HEK293 (cell line): Measurements from ENCODE around the gene ZNF358.

ENCODE experiments used
- CTCF ChIA-PET: fragments of 350-600 bp; formaldehyde crosslinking; extraction: SDS; loops from one replicate; lab custom pipeline; 2021; ENCODE audit warnings: antibody characterized with exemption; lab: Yijun Ruan, JAX
- POLR2A ChIA-PET: fragments of 300-600 bp; formaldehyde crosslinking; extraction: SDS; loops from one replicate; lab custom pipeline; 2020; ENCODE audit warnings: antibody characterized with exemption, inconsistent platforms; lab: Yijun Ruan, JAX
- H3K27ac ChIP-seq: fragments of 200-500 bp; sonication (Bioruptor generic); 2 replicates; pipeline ENCODE4 v1.5.1; 2014; ENCODE audit warnings: low read depth, low read length, control low read depth, inconsistent platforms; ENCODE audit errors: extremely low read depth
- H3K36me3 ChIP-seq, 2 experiments: fragments of 200-500 bp in 1 of 2; sonication (Bioruptor generic) in 1 of 2; 1 replicate in 1 of 2; 2 replicates in 1 of 2; pipeline ENCODE4 v1.5.1; 2014 to 2017; ENCODE audit warnings: inconsistent platforms in 2 of 2, low read length in 2 of 2; ENCODE audit not compliant: control insufficient read depth in 2 of 2, insufficient read depth in 1 of 2
- H3K4me1 ChIP-seq: fragments of 200-500 bp; sonication (Bioruptor generic); 2 replicates; pipeline ENCODE4 v1.5.1; 2014; ENCODE audit warnings: mild to moderate bottlenecking, low read length, inconsistent platforms; ENCODE audit not compliant: control insufficient read depth, insufficient read depth
- H3K4me3 ChIP-seq: 2 replicates; pipeline ENCODE4 v1.5.1; 2011; ENCODE audit warnings: low read depth, mild to moderate bottlenecking, control low read depth, low read length, moderate library complexity
- H3K9me3 ChIP-seq: fragments of 200-500 bp; sonication (Bioruptor generic); 2 replicates; pipeline ENCODE4 v1.5.1; 2014; ENCODE audit warnings: low read depth, low read length, inconsistent platforms; ENCODE audit not compliant: control insufficient read depth, insufficient read depth
- BCL11A ChIP-seq: fragments of 450-650 bp; formaldehyde crosslinking; IDR thresholded peaks from 2 replicates; pipeline ENCODE4 v1.5.1; 2016; ENCODE audit warnings: low read depth, missing biosample characterization, missing genetic modification characterization
- BCL11B ChIP-seq: fragments of 450-650 bp; formaldehyde crosslinking; IDR thresholded peaks from 2 replicates; pipeline ENCODE4 v1.5.1; 2016; ENCODE audit warnings: low read depth, missing biosample characterization, missing genetic modification characterization
- BCL6B ChIP-seq: fragments of 450-650 bp; formaldehyde crosslinking; IDR thresholded peaks from 2 replicates; pipeline ENCODE4 v1.5.1; 2017; ENCODE audit warnings: missing biosample characterization, missing genetic modification characterization
- INSM2 ChIP-seq: fragments of 450-650 bp; formaldehyde crosslinking; IDR thresholded peaks from 2 replicates; pipeline ENCODE4 v1.5.1; 2016; ENCODE audit warnings: missing biosample characterization, missing genetic modification characterization
- KLF8 ChIP-seq: fragments of 450-650 bp; formaldehyde crosslinking; IDR thresholded peaks from 2 replicates; pipeline ENCODE4 v1.5.1; 2016; ENCODE audit warnings: missing biosample characterization, missing genetic modification characterization
- MEIS1 ChIP-seq: sonication (generic); formaldehyde crosslinking; IDR thresholded peaks from 2 replicates; pipeline ENCODE4 v1.8.1; 2022; ENCODE audit warnings: missing genetic modification reagents, mild to moderate bottlenecking, borderline replicate concordance
- ZBTB21 ChIP-seq: fragments of 450-650 bp; formaldehyde crosslinking; IDR thresholded peaks from 2 replicates; pipeline ENCODE4 v1.5.1; 2017; ENCODE audit warnings: missing biosample characterization, missing genetic modification characterization
- ZBTB48 ChIP-seq: fragments of 450-650 bp; formaldehyde crosslinking; IDR thresholded peaks from 2 replicates; pipeline ENCODE4 v1.5.1; 2016; ENCODE audit warnings: missing biosample characterization, missing genetic modification characterization
- ZBTB49 ChIP-seq: fragments of 450-650 bp; formaldehyde crosslinking; IDR thresholded peaks from 2 replicates; pipeline ENCODE4 v1.5.1; 2016; ENCODE audit warnings: missing biosample characterization, missing genetic modification characterization, low read depth
- ZBTB7A ChIP-seq: fragments of 450-650 bp; formaldehyde crosslinking; IDR thresholded peaks from 2 replicates; pipeline ENCODE4 v1.5.1; 2016; ENCODE audit warnings: low read depth, missing biosample characterization, missing genetic modification characterization
- ZNF10 ChIP-seq: fragments of 450-650 bp; formaldehyde crosslinking; IDR thresholded peaks from 2 replicates; pipeline ENCODE4 v1.5.1; 2017; ENCODE audit warnings: missing biosample characterization, missing genetic modification characterization
- ZNF121 ChIP-seq: fragments of 450-650 bp; formaldehyde crosslinking; IDR thresholded peaks from 2 replicates; pipeline ENCODE4 v1.5.1; 2016; ENCODE audit warnings: missing biosample characterization, missing genetic modification characterization
- ZNF132 ChIP-seq: fragments of 450-650 bp; formaldehyde crosslinking; IDR thresholded peaks from 2 replicates; pipeline ENCODE4 v1.5.1; 2017; ENCODE audit warnings: missing biosample characterization, missing genetic modification characterization, borderline replicate concordance
- ZNF155 ChIP-seq: fragments of 450-650 bp; formaldehyde crosslinking; IDR thresholded peaks from 2 replicates; pipeline ENCODE4 v1.5.1; 2016; ENCODE audit warnings: missing biosample characterization, missing genetic modification characterization
- ZNF157 ChIP-seq: fragments of 450-650 bp; formaldehyde crosslinking; IDR thresholded peaks from 2 replicates; pipeline ENCODE4 v1.5.1; 2016; ENCODE audit warnings: missing biosample characterization, missing genetic modification characterization
- ZNF26 ChIP-seq: fragments of 450-650 bp; formaldehyde crosslinking; IDR thresholded peaks from 2 replicates; pipeline ENCODE4 v1.5.1; 2016; ENCODE audit warnings: missing biosample characterization, missing genetic modification characterization
- ZNF362 ChIP-seq: fragments of 450-650 bp; formaldehyde crosslinking; IDR thresholded peaks from 2 replicates; pipeline ENCODE4 v1.5.1; 2016; ENCODE audit warnings: missing biosample characterization, missing genetic modification characterization
- ZNF549 ChIP-seq: fragments of 450-650 bp; IDR thresholded peaks from 2 replicates; pipeline ENCODE4 v1.5.1; 2018; ENCODE audit warnings: missing biosample characterization, missing genetic modification characterization, mild to moderate bottlenecking, inconsistent platforms, moderate library complexity
- ZNF571 ChIP-seq: fragments of 450-650 bp; formaldehyde crosslinking; IDR thresholded peaks from 2 replicates; pipeline ENCODE4 v1.5.0; 2017; ENCODE audit warnings: missing biosample characterization, missing genetic modification characterization
- ZNF610 ChIP-seq: fragments of 450-650 bp; formaldehyde crosslinking; IDR thresholded peaks from 2 replicates; pipeline ENCODE4 v1.5.1; 2016; ENCODE audit warnings: missing biosample characterization, missing genetic modification characterization, borderline replicate concordance
- ZNF621 ChIP-seq: fragments of 450-650 bp; formaldehyde crosslinking; IDR thresholded peaks from 2 replicates; pipeline ENCODE4 v1.5.1; 2017; ENCODE audit warnings: missing biosample characterization, missing genetic modification characterization
- ZNF654 ChIP-seq: fragments of 450-650 bp; formaldehyde crosslinking; IDR thresholded peaks from 2 replicates; pipeline ENCODE4 v1.5.1; 2016; ENCODE audit warnings: low read depth, missing biosample characterization, missing genetic modification characterization
- ZNF670 ChIP-seq: fragments of 450-650 bp; formaldehyde crosslinking; IDR thresholded peaks from 2 replicates; pipeline ENCODE4 v1.5.1; 2016; ENCODE audit warnings: missing biosample characterization, missing genetic modification characterization, low read depth
- ZNF76 ChIP-seq: fragments of 450-650 bp; formaldehyde crosslinking; IDR thresholded peaks from 2 replicates; pipeline ENCODE4; 2016; ENCODE audit warnings: low read depth, missing biosample characterization, missing genetic modification characterization, borderline replicate concordance

The ZNF358 gene

GRCh38 chr19:7549429-7550148, 33.7 kb downstream of the ZNF358 start (continued):
- no peak for TF ChIP-seq ZBTB49 (tag by site-specific recombination)
- TF ChIP-seq ZNF610 (tag by site-specific recombination), result no peak
- no peak for TF ChIP-seq ZNF621 (tag by site-specific recombination)
- TF ChIP-seq ZNF10, result no peak
- no peak for TF ChIP-seq BCL6B (tag by site-specific recombination)
- TF ChIP-seq ZBTB21, result no peak
- no peak for TF ChIP-seq ZNF132 (tag by site-specific recombination)

- Histone ChIP-seq H3K9me3 (no peaks in the 10 kb centered on the region), H3K36me3 (peaks cover 0 to 19% of the 10 kb centered on the region in 2 experiments; a peak in 2 of 3 replicates), H3K4me1 (no peaks in the 10 kb centered on the region), H3K27ac (no peak overlapping the region), H3K4me3 (no peak overlapping the region)
- TF ChIP-seq INSM2 (no peak), BCL11A (0 out of 2 replicates have a peak, but pooled peaks have one; percentile 34), BCL11B (tag by site-specific recombination) (peak; percentile 90)
- CTCF ChIA-PET, result interaction anchor here (0.5 kb wide), 1 partner anchor 170 kb away, joined by 4 read pairs; no protein-coding TSS in a partner anchor
- POLR2A ChIA-PET, result no interaction called here
Measured at GRCh38 chr19:7550169-7550770, 34.4 kb downstream of the ZNF358 start.

- Histone ChIP-seq H3K27ac (no peak overlapping the region), H3K9me3 (no peaks in the 10 kb centered on the region), H3K4me3 (no peak overlapping the region), H3K36me3 (peaks cover 0 to 19% of the 10 kb centered on the region in 2 experiments; a peak in 2 of 3 replicates), H3K4me1 (no peaks in the 10 kb centered on the region)
- ChIA-PET POLR2A (no interaction called here), CTCF (no interaction called here)
- TF ChIP-seq ZNF654 (tag by site-specific recombination) (no peak), ZNF571 (no peak), ZNF157 (tag by site-specific recombination) (no peak), ZNF26 (tag by site-specific recombination) (no peak), ZBTB48 (tag by site-specific recombination) (peak; percentile 54; the same call in 1 of the 2 replicates), ZNF549 (no peak), ZNF155 (tag by site-specific recombination) (no peak), ZNF670 (tag by site-specific recombination) (no peak), ZNF362 (tag by site-specific recombination) (no peak), ZBTB7A (0 out of 2 replicates have a peak, but pooled peaks have one; percentile 34), KLF8 (tag by site-specific recombination) (no peak), MEIS1 (CRISPR knock-in tag) (no peak), ZNF121 (no peak), ZNF76 (tag by site-specific recombination) (peak; percentile 88)
Measured at GRCh38 chr19:7550987-7551761, 35.3 kb downstream of the ZNF358 start.
